HCT116 (cell line): ENCODE measurements around the gene RPL28. TPM values are rescaled to one million over a fixed set of nuclear protein-coding genes. Genes with fewer than 3 reads are reported as not detected.

ENCODE experiments used
- ATAC-seq: fragments of 200-7000 bp; cut with Tn5 transposase; 2 replicates; pipeline ENCODE4 v1.9.1; 2020; ENCODE audit warnings: mild to moderate bottlenecking, moderate library complexity
- BruUV-seq: library from RNA; stranded (reverse); fragments of 400-500 nt; replicated peaks from 2 replicates; lab custom pipeline; 2021; lab: Mats Ljungman, UMichigan
- CTCF ChIA-PET: fragments of 300-600 bp; sonication (Branson Sonifier 250); formaldehyde crosslinking; loops from one replicate; lab custom pipeline; 2021; ENCODE audit warnings: antibody characterized with exemption; lab: Charles Lee
- POLR2A ChIA-PET: fragments of 300-600, 350-600 bp; sonication (Branson Sonifier 250); formaldehyde crosslinking; loops from one replicate; lab custom pipeline; 2021; ENCODE audit warnings: antibody characterized with exemption; lab: Charles Lee
- RAD21 ChIA-PET, 2 experiments: fragments of 300-600 bp; sonication (Branson Sonifier 250); formaldehyde crosslinking; loops; one replicate each; lab custom pipeline; 2023; ENCODE audit warnings: low total read pairs in 2 of 2; ENCODE audit not compliant: uncharacterized antibody in 2 of 2, unreplicated experiment in 2 of 2, low non-redundant PET in 1 of 2; lab: Charles Lee
- DNase-seq: peaks from one replicate; pipeline ENCODE4 v3.0.0-alpha.2; 2010; ENCODE audit warnings: low read depth, low spot score
- H2AFZ ChIP-seq: fragments of 200-600 bp; shearing (Covaris generic), sonication (generic); 2 replicates; pipeline ENCODE4 v1.6.1; 2017; ENCODE audit warnings: low read depth, mixed run types, mixed read lengths, antibody characterized with exemption, low read length; ENCODE audit not compliant: poor library complexity, severe bottlenecking
- H3K27ac ChIP-seq: 2 replicates; pipeline ENCODE4 v1.5.1; 2012; ENCODE audit warnings: low read depth, low read length
- H3K27me3 ChIP-seq: fragments of 200-600 bp; sonication (generic); 2 replicates; pipeline ENCODE4 v1.6.1; 2016; ENCODE audit warnings: mixed run types, low read length, mixed read lengths; ENCODE audit not compliant: insufficient read depth
- H3K36me3 ChIP-seq, 2 experiments: fragments of 200-500 bp in 1 of 2; fragments of 200-600 bp in 1 of 2; sonication (Bioruptor generic) in 1 of 2; sonication (generic) in 1 of 2; 2 replicates each; pipeline versions ENCODE4 v1.5.1 to v1.6.1; 2014 to 2016; ENCODE audit warnings: low read length in 2 of 2, inconsistent platforms in 1 of 2, mixed read lengths in 1 of 2, mixed run types in 1 of 2; ENCODE audit not compliant: insufficient read depth in 2 of 2, control insufficient read depth in 1 of 2
- H3K4me1 ChIP-seq, 2 experiments: fragments of 200-600 bp in 1 of 2; sonication (generic) in 1 of 2; 2 replicates each; pipeline versions ENCODE4 v1.5.1 to v1.6.1; 2012 to 2017; ENCODE audit warnings: low read length in 2 of 2, inconsistent platforms in 1 of 2, mild to moderate bottlenecking in 1 of 2, mixed read lengths in 1 of 2, mixed run types in 1 of 2, moderate library complexity in 1 of 2; ENCODE audit not compliant: insufficient read depth in 2 of 2, control insufficient read depth in 1 of 2
- H3K4me2 ChIP-seq: fragments of 200-600 bp; sonication (generic); 2 replicates; pipeline ENCODE4 v1.6.1; 2017; ENCODE audit warnings: mixed run types, low read length, mixed read lengths
- H3K4me3 ChIP-seq, 2 experiments: fragments of 200-600 bp in 1 of 2; sonication (generic) in 1 of 2; replicated peaks in 1 of 2; 2 replicates each; pipeline ENCODE4 v1.5.1; 2011 to 2016; ENCODE audit warnings: low read length in 2 of 2, control low read depth in 1 of 2, low read depth in 1 of 2, mild to moderate bottlenecking in 1 of 2, mixed read lengths in 1 of 2, mixed run types in 1 of 2
- H3K79me2 ChIP-seq: fragments of 200-600 bp; sonication (generic); 2 replicates; pipeline ENCODE4 v1.6.1; 2017; ENCODE audit warnings: mild to moderate bottlenecking, mixed run types, low read length, moderate library complexity, mixed read lengths; ENCODE audit not compliant: insufficient read depth
- H3K9ac ChIP-seq: fragments of 200-600 bp; sonication (generic); 2 replicates; pipeline ENCODE4 v1.6.1; 2016; ENCODE audit warnings: low read length, mixed read lengths
- H3K9me2 ChIP-seq: fragments of 200-600 bp; sonication (generic), shearing (Covaris generic); 2 replicates; pipeline ENCODE4 v1.6.1; 2017; ENCODE audit warnings: mixed run types, mild to moderate bottlenecking, moderate library complexity; ENCODE audit not compliant: insufficient read depth
- H3K9me3 ChIP-seq, 2 experiments: fragments of 200-500 bp in 1 of 2; fragments of 200-600 bp in 1 of 2; sonication (Bioruptor generic) in 1 of 2; sonication (generic) in 1 of 2; 2 replicates each; pipeline ENCODE4 v1.6.1; 2014 to 2017; ENCODE audit warnings: low read length in 2 of 2, mixed read lengths in 2 of 2, inconsistent platforms in 1 of 2, low read depth in 1 of 2, mild to moderate bottlenecking in 1 of 2, mixed run types in 1 of 2, moderate library complexity in 1 of 2; ENCODE audit not compliant: control insufficient read depth in 1 of 2, insufficient read depth in 1 of 2
- H4K20me1 ChIP-seq: fragments of 200-600 bp; sonication (generic), shearing (Covaris generic); 2 replicates; pipeline ENCODE4 v1.6.1; 2017; ENCODE audit warnings: mixed run types, mild to moderate bottlenecking, moderate library complexity; ENCODE audit not compliant: insufficient read depth
- CBX3 ChIP-seq: IDR thresholded peaks from 2 replicates; pipeline ENCODE4 v1.6.1; 2012; ENCODE audit warnings: low read depth
- CEBPB ChIP-seq: IDR thresholded peaks from 2 replicates; pipeline ENCODE4 v1.6.1; 2012; ENCODE audit warnings: low read depth
- CTCF ChIP-seq, 3 experiments: fragments of 200-600 bp in 1 of 3; sonication (generic) in 1 of 3; IDR thresholded peaks in 2 of 3; conservative IDR thresholded peaks in 1 of 3; 2 replicates each; pipeline ENCODE4 v1.5.1; 2012 to 2017; ENCODE audit warnings: low read depth in 2 of 3, low read length in 2 of 3, antibody characterized with exemption in 1 of 3, borderline replicate concordance in 1 of 3, control low read depth in 1 of 3, mild to moderate bottlenecking in 1 of 3, mixed read lengths in 1 of 3, mixed run types in 1 of 3, moderate library complexity in 1 of 3; ENCODE audit not compliant: insufficient read depth in 1 of 3
- EGR1 ChIP-seq: IDR thresholded peaks from 2 replicates; pipeline ENCODE4 v1.6.1; 2012; ENCODE audit warnings: low read depth
- EZH2 ChIP-seq: fragments of 200-600 bp; sonication (generic); IDR thresholded peaks from 2 replicates; pipeline ENCODE4 v1.6.1; 2017; ENCODE audit warnings: antibody characterized with exemption, mixed run types
- EZH2phosphoT487 ChIP-seq: fragments of 200-600 bp; IDR thresholded peaks from 2 replicates; pipeline ENCODE4 v1.6.1; 2018; ENCODE audit warnings: antibody characterized with exemption, borderline replicate concordance
- FOSL1 ChIP-seq: IDR thresholded peaks from 2 replicates; pipeline ENCODE4 v1.6.1; 2012; ENCODE audit warnings: low read depth
- JUND ChIP-seq: IDR thresholded peaks from 2 replicates; pipeline ENCODE4 v1.6.1; 2012
- POLR2A ChIP-seq: IDR thresholded peaks from 2 replicates; pipeline ENCODE4 v1.7.0; 2011; ENCODE audit warnings: borderline replicate concordance; ENCODE audit not compliant: insufficient read depth, insufficient read length; ENCODE audit errors: extremely low read depth
- POLR2AphosphoS5 ChIP-seq: IDR thresholded peaks from 2 replicates; pipeline ENCODE4 v1.6.1; 2011; ENCODE audit warnings: mild to moderate bottlenecking, low read depth, low read length, moderate library complexity
- REST ChIP-seq: IDR thresholded peaks from 2 replicates; pipeline ENCODE4 v1.6.1; 2012; ENCODE audit warnings: low read depth
- SIN3A ChIP-seq: IDR thresholded peaks from 2 replicates; pipeline ENCODE4 v1.6.1; 2012; ENCODE audit warnings: low read depth
- SP1 ChIP-seq: IDR thresholded peaks from 2 replicates; pipeline ENCODE4 v1.6.1; 2012; ENCODE audit warnings: low read depth
- SRF ChIP-seq: IDR thresholded peaks from 2 replicates; pipeline ENCODE4 v1.6.1; 2012; ENCODE audit warnings: low read depth
- YY1 ChIP-seq: IDR thresholded peaks from 2 replicates; pipeline ENCODE4 v1.6.1; 2011; ENCODE audit warnings: low read length, low read depth, moderate library complexity, mild to moderate bottlenecking; ENCODE audit not compliant: insufficient replicate concordance; ENCODE audit errors: extremely low read depth
- intact Hi-C: fragments of 100-400 bp; cut with micrococcal nuclease; formaldehyde crosslinking; loops from 2 replicates; pipeline ENCODE4 v1.10.0; 2022
- total RNA-seq: library from RNA; stranded (reverse); gene quantifications from one replicate; pipeline ENCODE4 v1.2.1, GENCODE V29; 2021; ENCODE audit not compliant: unreplicated experiment
- TF ChIP-seq, protein P1 (sequence below): IDR thresholded peaks from 2 replicates; pipeline ENCODE4 v1.6.1; 2012
- TF ChIP-seq, protein P2 (sequence below): IDR thresholded peaks from 2 replicates; pipeline ENCODE4 v1.6.1; 2012

Gene RPL28
- total RNA-seq, 1 experiment from 2014 or later, result 3,050 TPM

DNA sequence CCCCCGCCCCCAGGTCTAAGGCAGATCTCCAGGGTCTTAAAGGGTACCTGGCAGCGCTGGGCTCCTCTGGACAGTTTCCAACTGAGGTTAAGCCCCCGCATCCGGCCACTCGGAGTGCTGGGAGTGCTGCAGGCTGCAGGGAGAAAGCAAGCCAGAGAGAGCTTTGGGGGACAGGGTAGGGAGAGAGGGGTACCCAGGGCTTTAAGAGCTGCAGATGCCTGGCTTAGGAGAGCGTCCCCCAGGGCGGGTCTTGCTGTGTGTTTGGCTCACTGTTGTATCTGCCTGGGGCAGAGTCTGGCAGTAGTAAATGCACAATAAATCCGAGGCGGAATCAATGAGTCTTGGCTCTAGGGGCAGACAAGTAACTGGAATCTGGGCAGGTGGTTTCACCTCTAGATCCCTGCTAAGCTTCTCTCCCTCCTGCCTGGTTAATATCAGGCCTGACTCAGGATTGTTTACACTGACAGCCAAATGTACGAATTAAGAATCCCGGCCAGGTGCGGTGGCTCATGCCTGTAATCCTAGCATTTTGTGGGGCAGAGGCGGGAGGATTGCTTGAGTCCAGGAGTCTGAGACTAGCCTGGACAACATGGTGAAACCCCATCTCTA lies 30.4 kb upstream of the RPL28 start:
- POLR2A ChIA-PET, result no interaction called here
- no peaks in the 10 kb centered on the region for H3K27me3 ChIP-seq
- intact Hi-C loops, result no loop called here
- no peak for DNase-seq
- TF ChIP-seq CTCF (IDR thresholded peaks at IDR 0.05 in 2 of 3, conservative IDR thresholded peaks at IDR 0.05 in 1 of 3; ENCODE audit: borderline replicate concordance in 1 of 3, insufficient read depth in 1 of 3, low read depth in 2 of 3, low read length in 2 of 3) (no peak), EZH2phosphoT487 (no peak), YY1 (no peak), EGR1 (no peak), EZH2 (no peak), SRF (no peak), POLR2AphosphoS5 (no peak), FOSL1 (no peak), CBX3 (no peak), CEBPB (no peak), SP1 (no peak), SIN3A (no peak), JUND (no peak), REST (no peak), POLR2A (no peak)
- TF ChIP-seq, protein P1, sequence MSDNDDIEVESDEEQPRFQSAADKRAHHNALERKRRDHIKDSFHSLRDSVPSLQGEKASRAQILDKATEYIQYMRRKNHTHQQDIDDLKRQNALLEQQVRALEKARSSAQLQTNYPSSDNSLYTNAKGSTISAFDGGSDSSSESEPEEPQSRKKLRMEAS, result no peak
- TF ChIP-seq, protein P2, sequence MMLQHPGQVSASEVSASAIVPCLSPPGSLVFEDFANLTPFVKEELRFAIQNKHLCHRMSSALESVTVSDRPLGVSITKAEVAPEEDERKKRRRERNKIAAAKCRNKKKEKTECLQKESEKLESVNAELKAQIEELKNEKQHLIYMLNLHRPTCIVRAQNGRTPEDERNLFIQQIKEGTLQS, result no peak
- TF ChIP-seq, all 23 proteins: peak for 0
- no peak overlapping the region for H3K9ac ChIP-seq
- no peak for ATAC-seq
- H3K4me3 ChIP-seq, result no peak overlapping the region
- no peaks in the 10 kb centered on the region for H3K9me3 ChIP-seq
- H3K79me2 ChIP-seq, result no peaks in the 10 kb centered on the region
- H3K9me2 ChIP-seq, result no peaks in the 10 kb centered on the region
- peaks cover 2 to 42% of the 10 kb centered on the region in 2 experiments; a peak in 3 of 4 replicates for H3K4me1 ChIP-seq
- H4K20me1 ChIP-seq, result no peaks in the 10 kb centered on the region
- no peaks in the 10 kb centered on the region for H3K36me3 ChIP-seq
- no peak overlapping the region for H3K4me2 ChIP-seq
- BruUV-seq, result no TSS peak
- RAD21 ChIA-PET, result no interaction called here
- CTCF ChIA-PET, result no interaction called here
- H3K27ac ChIP-seq, result no peak overlapping the region
- no peak overlapping the region for H2AFZ ChIP-seq
